LNCAP (cell line): ENCODE data around the gene CNGA2.
A peak's percentile ranks its signal among the peaks of the same experiment; 100 is the strongest.

Experiments
- CTCF ChIP-seq: fragments of 450-650 bp; IDR thresholded peaks from 2 replicates; pipeline ENCODE4 v1.5.1; 2017; ENCODE audit warnings: mild to moderate bottlenecking

CNGA2 gene

GRCh38 chrX:151713849-151714248 lies 20.7 kb upstream of the CNGA2 start:
- TF ChIP-seq CTCF: peak; percentile 50

GRCh38 chrX:151714362-151714761 lies 20.2 kb upstream of the CNGA2 start:
- TF ChIP-seq CTCF: no peak

- no peak for TF ChIP-seq CTCF
Observed at GRCh38 chrX:151715752-151716151, 18.8 kb upstream of the CNGA2 start, which contains the start of gene FATE1. Gene FATE1, plus strand, starts transcription at chrX:151716035. Its CDS starts 85 bp downstream, at chrX:151716120.

GRCh38 chrX:151722241-151722846 lies 12.2 kb upstream of the CNGA2 start:
- peak; percentile 50 for TF ChIP-seq CTCF

GRCh38 chrX:151723156-151723760 lies 11.3 kb upstream of the CNGA2 start:
- TF ChIP-seq CTCF: no peak

GRCh38 chrX:151724563-151725337 lies 9.8 kb upstream of the CNGA2 start:
- no peak for TF ChIP-seq CTCF

- TF ChIP-seq CTCF: no peak
Observed at GRCh38 chrX:151725338-151725614, 9.3 kb upstream of the CNGA2 start.
